Astrocyte (in vitro differentiated cells and primary cell): ENCODE results near the gene ADAM19.

ENCODE experiments used
- EZH2 ChIP-seq: IDR thresholded peaks from 2 replicates; pipeline ENCODE4 v1.6.1; 2012; ENCODE audit warnings: mild to moderate bottlenecking, low read length, inconsistent platforms; ENCODE audit not compliant: insufficient read depth
- TF ChIP-seq, protein P1 (sequence below): IDR thresholded peaks from 2 replicates; pipeline ENCODE4 v1.5.1; 2011; ENCODE audit warnings: low read depth, mild to moderate bottlenecking, inconsistent platforms, low read length, moderate library complexity; ENCODE audit not compliant: insufficient read depth

GRCh38 chr5:157606046-157606445 is 30.5 kb upstream of the ADAM19 start:
- TF ChIP-seq, protein P1, sequence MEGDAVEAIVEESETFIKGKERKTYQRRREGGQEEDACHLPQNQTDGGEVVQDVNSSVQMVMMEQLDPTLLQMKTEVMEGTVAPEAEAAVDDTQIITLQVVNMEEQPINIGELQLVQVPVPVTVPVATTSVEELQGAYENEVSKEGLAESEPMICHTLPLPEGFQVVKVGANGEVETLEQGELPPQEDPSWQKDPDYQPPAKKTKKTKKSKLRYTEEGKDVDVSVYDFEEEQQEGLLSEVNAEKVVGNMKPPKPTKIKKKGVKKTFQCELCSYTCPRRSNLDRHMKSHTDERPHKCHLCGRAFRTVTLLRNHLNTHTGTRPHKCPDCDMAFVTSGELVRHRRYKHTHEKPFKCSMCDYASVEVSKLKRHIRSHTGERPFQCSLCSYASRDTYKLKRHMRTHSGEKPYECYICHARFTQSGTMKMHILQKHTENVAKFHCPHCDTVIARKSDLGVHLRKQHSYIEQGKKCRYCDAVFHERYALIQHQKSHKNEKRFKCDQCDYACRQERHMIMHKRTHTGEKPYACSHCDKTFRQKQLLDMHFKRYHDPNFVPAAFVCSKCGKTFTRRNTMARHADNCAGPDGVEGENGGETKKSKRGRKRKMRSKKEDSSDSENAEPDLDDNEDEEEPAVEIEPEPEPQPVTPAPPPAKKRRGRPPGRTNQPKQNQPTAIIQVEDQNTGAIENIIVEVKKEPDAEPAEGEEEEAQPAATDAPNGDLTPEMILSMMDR = no peak
- no peak for TF ChIP-seq EZH2
